UCSD-AML1 (cell line): Measurements from ENCODE around the gene ASPHD2.

Experiments used
- DNase-seq: peaks from one replicate; lab custom pipeline; 2025; ENCODE audit not compliant: unreplicated experiment; lab: John Stamatoyannopoulos, UW

ASPHD2 gene

DNA sequence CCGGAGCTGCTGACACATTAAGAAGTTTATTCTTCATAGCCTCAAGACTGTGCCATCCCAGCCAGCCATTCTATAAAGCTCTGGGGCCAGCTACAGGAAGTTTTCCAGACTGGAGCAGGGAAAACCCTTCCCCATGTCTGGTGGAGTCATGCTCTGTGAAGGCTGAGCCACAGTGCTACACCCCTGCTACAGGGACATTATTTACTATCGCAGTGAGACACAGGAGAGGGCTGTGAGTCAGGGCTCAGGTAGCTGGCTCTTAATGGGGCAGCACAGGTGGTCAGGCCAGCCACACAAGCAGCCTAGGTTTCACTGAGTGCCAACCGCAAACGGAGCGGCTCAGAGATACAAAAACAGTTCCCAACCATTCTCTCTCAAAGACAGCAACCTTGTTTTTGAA, 42.5 kb downstream of the ASPHD2 start:
- no peak for DNase-seq

- DNase-seq, result no peak
These were observed 45.6 kb downstream of the ASPHD2 start for GRCh38 chr22:26474682-26475081.

DNA sequence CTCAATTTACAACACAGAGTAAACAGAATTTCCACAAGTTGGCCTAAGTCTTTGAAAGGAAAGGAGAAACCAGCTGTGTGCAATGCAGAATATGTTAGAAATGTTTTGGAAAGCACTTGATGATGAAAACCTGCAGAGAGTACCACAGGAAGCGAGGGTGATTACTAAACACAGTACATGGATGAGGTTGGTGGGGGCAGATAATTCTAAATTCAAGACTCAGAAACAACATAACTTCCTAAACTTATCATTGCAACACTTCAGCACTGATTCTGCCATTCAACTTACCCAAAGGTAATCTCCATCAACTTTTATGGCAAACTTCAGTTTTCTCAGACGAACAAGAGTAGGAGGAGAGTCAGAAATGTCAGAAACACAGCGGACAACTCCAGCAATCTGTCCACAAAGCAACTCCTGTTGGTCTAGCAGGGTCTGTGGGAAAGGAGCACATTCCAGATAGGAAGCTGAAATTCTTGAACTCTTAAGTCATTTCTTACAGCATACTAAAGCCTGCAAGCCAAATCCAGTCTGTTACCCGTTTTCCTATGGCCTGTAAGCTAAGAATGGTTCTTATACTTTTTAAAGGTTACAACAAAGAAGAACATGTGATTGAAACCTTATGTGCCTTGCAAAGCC, 47.8 kb downstream of the ASPHD2 start:
- no peak for DNase-seq

- no peak for DNase-seq
These were observed 48.3 kb downstream of the ASPHD2 start for GRCh38 chr22:26477341-26477731.

- no peak for DNase-seq
These were observed 50.2 kb downstream of the ASPHD2 start for GRCh38 chr22:26479043-26479791.

DNA sequence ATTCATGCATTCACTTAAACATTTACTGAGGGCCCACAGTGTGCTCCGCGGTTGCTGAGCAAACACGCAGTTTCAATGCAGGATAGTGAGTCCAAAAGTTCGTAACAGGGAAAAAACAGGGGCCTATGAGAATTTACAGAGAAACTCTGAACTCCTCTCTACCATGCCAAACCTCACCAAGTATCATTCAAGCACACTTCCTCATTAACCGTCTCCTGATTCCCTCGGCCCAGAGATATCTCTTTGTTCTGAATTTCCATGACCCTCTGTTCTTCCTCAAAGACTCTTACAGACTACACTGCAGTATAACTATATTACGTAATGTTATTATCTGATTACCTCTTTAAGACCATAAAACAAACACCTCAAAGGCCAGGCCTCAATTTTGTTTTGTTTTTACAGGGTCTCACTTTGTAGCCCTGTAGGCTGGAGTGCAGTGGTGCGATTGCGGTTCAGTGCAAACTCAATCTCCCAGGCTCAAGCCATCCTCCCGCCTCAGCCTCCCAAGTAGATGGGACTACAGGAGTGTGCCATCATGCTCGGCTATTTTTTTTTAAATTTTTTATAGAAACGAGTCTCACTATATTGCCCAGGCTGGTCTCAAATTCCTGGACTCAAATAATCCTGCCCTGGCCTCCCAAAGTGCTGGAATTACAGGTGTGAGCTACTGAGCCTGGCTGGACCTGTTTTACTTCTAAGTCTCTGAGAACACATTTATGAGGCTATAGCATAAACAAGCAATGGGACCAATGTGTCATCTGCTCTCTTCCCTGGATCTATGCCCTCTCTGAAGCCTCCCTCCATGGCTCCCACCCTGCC, 50.9 kb downstream of the ASPHD2 start:
- DNase-seq, result no peak

- DNase-seq, result no peak
These were observed 51.5 kb downstream of the ASPHD2 start for GRCh38 chr22:26480611-26480932.

DNA sequence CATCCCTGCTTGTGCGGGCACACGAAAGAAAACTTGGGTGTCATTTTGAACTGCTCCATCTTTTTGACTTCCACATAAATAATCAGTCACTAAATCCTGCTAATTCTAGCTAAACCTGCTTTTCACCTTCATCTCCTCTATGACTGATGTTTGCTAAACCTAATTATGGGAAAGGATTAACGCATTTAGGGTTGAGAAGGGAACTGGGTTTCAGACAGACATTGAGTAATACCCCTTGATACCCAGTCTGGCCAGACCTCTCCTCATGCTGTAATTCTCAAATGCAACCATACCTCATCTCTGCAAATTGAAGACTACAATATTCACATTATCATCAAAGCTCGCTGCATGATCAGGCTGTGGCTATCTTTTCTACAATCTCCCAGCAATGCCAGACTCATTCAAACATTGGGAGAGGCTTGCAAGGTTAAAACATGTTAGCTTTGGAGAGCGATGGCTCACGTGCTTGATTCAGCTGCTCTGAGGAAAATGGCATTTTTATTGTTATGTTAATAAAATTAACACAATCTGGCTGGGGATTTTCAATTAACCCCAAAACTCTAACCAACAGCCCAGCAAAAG, 52.1 kb downstream of the ASPHD2 start:
- no peak for DNase-seq

DNA sequence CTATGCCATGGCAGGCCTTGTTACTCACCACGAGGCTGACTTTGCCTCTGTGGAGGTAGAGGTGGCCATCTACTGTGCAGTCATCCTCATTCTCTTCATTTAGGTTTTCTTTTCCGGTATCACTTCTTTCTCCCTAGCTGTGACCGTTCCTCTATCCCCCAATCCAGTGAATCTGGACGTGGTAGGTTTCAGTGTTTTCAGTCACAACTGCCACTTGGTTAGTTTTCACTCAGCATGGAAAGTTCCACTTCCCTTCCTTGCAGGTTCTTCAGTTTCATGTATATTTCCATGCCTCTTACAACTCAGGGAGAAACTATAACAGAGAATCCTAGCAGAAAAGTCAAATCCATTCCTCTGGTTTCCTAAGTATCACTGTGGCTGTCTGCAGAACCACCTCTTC, 52.6 kb downstream of the ASPHD2 start:
- no peak for DNase-seq

DNA sequence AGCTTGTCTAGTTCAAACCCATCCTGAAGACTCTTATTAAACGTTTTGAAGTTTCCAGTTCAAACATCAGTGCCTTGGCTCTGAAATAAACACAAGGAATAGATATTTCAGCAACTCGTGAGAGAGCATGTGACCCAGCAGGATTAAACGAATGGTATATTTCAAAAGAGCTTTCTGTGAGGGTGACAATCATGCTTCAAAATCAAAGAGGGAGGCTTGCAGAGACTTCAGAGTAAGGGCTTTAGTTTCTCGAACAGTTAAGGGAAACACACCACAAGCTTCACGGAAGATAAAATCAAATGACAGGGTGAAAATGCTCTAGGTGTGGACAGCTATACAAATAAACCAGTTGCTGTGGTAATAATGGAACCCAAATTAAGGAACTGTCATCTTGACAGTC, 53.1 kb downstream of the ASPHD2 start:
- DNase-seq, result no peak

DNA sequence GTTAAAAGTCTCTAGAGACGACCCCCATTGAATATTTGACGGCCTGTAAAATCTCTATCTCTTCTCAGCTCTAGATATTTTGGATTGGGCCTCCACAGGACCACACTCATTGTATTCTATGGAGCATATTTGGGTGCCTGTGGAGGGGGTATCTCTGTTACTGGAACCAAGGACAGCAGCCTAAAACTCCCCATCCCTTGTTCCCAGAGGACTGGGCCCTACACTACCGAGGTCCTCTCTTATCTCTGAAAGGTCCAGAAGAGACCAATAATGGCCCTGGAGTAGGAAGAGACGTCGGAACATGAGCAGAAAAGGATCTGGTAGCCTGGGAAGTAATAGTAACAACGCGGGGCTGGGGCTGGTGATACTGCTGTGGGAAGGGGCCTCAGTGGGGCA, 54.0 kb downstream of the ASPHD2 start:
- DNase-seq, result no peak

GRCh38 chr22:26483439-26484359, 54.6 kb downstream of the ASPHD2 start, which contains the start of the genes HPS4 and SRRD:
Gene HPS4 (minus strand): TSS chr22:26483783. CDS start chr22:26481762, 2,021 bp downstream.
Gene SRRD (plus strand): TSS chr22:26483877. CDS start chr22:26483891, 14 bp downstream.
- DNase-seq, result peak; percentile 93

GRCh38 chr22:26484360-26484706, 55.3 kb downstream of the ASPHD2 start:
- no peak for DNase-seq

GRCh38 chr22:26485013-26485412, 56.0 kb downstream of the ASPHD2 start:
- no peak for DNase-seq

GRCh38 chr22:26485806-26486390, 56.8 kb downstream of the ASPHD2 start:
- no peak for DNase-seq

DNA sequence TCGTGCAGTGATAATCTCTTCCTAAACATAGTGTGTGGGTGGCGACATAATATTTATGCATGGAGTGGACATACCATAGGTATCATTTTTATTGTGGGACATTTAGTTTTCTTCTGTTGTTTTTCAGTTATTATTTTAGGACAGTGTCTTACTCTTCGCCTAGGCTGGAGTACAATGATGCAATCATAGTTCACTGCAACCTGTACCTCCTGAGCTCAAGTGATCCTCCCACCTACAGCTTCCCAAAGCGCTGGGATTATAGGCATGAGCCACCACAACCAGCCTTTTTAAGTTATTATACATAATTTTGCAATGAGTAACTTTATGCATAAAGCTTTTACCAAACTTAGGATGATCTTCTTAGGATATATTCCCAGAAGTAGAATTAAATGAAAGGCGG, 57.3 kb downstream of the ASPHD2 start:
- no peak for DNase-seq

GRCh38 chr22:26487996-26488395, 58.9 kb downstream of the ASPHD2 start:
- DNase-seq, result no peak

DNA sequence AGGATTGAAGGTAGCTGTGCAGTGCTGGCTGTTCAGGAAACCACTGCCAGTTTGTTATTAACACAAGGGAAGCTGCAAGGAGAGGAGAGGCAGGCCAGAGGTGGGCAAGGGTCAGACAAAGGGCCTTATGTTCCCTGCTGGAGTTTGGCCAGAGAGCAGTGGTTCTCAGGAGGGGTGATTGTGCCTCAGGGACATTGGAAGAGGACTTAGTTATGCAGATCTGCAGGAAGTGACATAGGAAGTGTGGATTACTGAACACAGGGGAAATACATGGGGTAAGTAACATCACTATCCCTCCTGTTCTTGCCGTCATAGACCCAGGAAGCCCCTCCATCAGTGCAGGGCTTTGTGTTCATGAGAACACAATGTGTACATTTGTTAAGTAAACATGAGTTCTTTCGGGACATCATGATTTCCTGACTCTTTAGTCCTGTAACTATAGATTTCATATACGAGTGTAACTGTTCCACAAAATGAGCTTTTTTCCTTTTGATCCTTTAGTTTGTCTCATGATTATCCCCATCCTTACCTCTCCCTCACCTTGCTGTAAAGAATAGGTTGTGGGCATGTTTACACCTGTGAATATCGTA, 60.5 kb downstream of the ASPHD2 start:
- no peak for DNase-seq

DNA sequence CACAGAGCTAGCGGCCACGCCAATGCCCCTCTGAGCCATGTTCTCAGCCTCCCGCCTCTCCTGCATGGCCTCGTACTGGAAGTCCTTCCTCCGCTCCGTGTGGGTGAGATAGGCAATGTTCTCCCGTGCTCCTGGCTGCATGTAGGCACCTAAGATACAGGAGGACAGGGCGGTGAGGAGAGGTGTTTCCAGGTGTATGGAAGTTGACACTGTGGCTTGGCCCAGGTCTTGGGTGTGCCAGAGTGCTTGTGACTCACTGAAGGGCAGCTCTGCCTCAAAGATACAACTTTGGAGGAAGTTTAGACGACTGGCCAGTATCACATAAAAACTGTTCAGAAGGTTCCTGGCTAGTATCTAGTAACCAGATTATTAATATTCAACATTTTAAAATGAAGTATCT, 63.2 kb downstream of the ASPHD2 start:
- DNase-seq, result no peak

- no peak for DNase-seq
These were observed 65.4 kb downstream of the ASPHD2 start for GRCh38 chr22:26494506-26494905.
